Measurements from ENCODE around the gene LPGAT1.
"Not testable (repeated sequence)": the region's sequence is repeated elsewhere in the genome, so short reads cannot be mapped to it uniquely, and the experiment has no call there.

Gene LPGAT1

GRCh38 chr1:211830328-211831142 is at the start of gene LPGAT1:
LPGAT1 (minus strand) TSS chr1:211830763; CDS start chr1:211829296, 1,467 bp downstream.
- Histone ChIP-seq H3K27ac (ENCODE audit: low read depth, low read length) (no peak within 1 kb of the TSS), H3K36me3 (ENCODE audit: control insufficient read depth in 1 of 2, insufficient read depth in 2 of 2, low read length in 2 of 2) (no peaks in the 10 kb centered on the region), H3K4me1 (ENCODE audit: control insufficient read depth in 1 of 2, insufficient read depth in 2 of 2, low read length in 2 of 2) (peaks cover 22 to 23% of the 10 kb centered on the region in 2 donors), H3K9me3 (ENCODE audit: control insufficient read depth in 1 of 2, low read length in 2 of 2) (no peaks in the 10 kb centered on the region), H3K9ac (ENCODE audit: low read depth in 1 of 2, low read length in 2 of 2) (peak within 1 kb of the TSS; percentile 76 to 96), H3K4me3 (ENCODE audit: low read depth in 1 of 2, low read length in 2 of 2) (peak within 1 kb of the TSS; percentile 89 to 91), H3K27me3 (ENCODE audit: control insufficient read depth in 1 of 2, insufficient read depth in 2 of 2, low read length in 2 of 2) (no peaks in the 10 kb centered on the region)

- no peak overlapping the region for H3K9ac ChIP-seq (ENCODE audit: low read depth in 1 of 2, low read length in 2 of 2)
- H3K27me3 ChIP-seq (ENCODE audit: control insufficient read depth in 1 of 2, insufficient read depth in 2 of 2, low read length in 2 of 2), result no peaks in the 10 kb centered on the region
- no peaks in the 10 kb centered on the region for H3K36me3 ChIP-seq (ENCODE audit: control insufficient read depth in 1 of 2, insufficient read depth in 2 of 2, low read length in 2 of 2)
- no peak overlapping the region for H3K4me3 ChIP-seq (ENCODE audit: low read depth in 1 of 2, low read length in 2 of 2)
- H3K27ac ChIP-seq (ENCODE audit: low read depth, low read length), result no peak overlapping the region
- no peaks in the 10 kb centered on the region for H3K9me3 ChIP-seq (ENCODE audit: control insufficient read depth in 1 of 2, low read length in 2 of 2)
- H3K4me1 ChIP-seq (ENCODE audit: control insufficient read depth in 1 of 2, insufficient read depth in 2 of 2, low read length in 2 of 2), result no peaks in the 10 kb centered on the region
Measured at GRCh38 chr1:211879475-211879874, 48.9 kb upstream of the LPGAT1 start.

GRCh38 chr1:211876851-211877590 is 46.5 kb upstream of the LPGAT1 start:
- H3K4me3 ChIP-seq (ENCODE audit: low read depth in 1 of 2, low read length in 2 of 2), result no peak overlapping the region

GRCh38 chr1:211875541-211875940 is 45.0 kb upstream of the LPGAT1 start:
- Histone ChIP-seq H3K36me3 (ENCODE audit: control insufficient read depth in 1 of 2, insufficient read depth in 2 of 2, low read length in 2 of 2) (no peaks in the 10 kb centered on the region), H3K4me1 (ENCODE audit: control insufficient read depth in 1 of 2, insufficient read depth in 2 of 2, low read length in 2 of 2) (no peaks in the 10 kb centered on the region), H3K9me3 (ENCODE audit: control insufficient read depth in 1 of 2, low read length in 2 of 2) (no peaks in the 10 kb centered on the region), H3K9ac (ENCODE audit: low read depth in 1 of 2, low read length in 2 of 2) (no peak overlapping the region), H3K4me3 (ENCODE audit: low read depth in 1 of 2, low read length in 2 of 2) (no peak overlapping the region), H3K27me3 (ENCODE audit: control insufficient read depth in 1 of 2, insufficient read depth in 2 of 2, low read length in 2 of 2) (no peaks in the 10 kb centered on the region), H3K27ac (ENCODE audit: low read depth, low read length) (no peak overlapping the region)

More at GRCh38 chr1:211876851-211877590, 46.5 kb upstream of the LPGAT1 start:
- Histone ChIP-seq H3K9me3 (ENCODE audit: control insufficient read depth in 1 of 2, low read length in 2 of 2) (no peaks in the 10 kb centered on the region), H3K27ac (ENCODE audit: low read depth, low read length) (no peak overlapping the region), H3K9ac (ENCODE audit: low read depth in 1 of 2, low read length in 2 of 2) (no peak overlapping the region), H3K4me1 (ENCODE audit: control insufficient read depth in 1 of 2, insufficient read depth in 2 of 2, low read length in 2 of 2) (no peaks in the 10 kb centered on the region), H3K36me3 (ENCODE audit: control insufficient read depth in 1 of 2, insufficient read depth in 2 of 2, low read length in 2 of 2) (no peaks in the 10 kb centered on the region), H3K27me3 (ENCODE audit: control insufficient read depth in 1 of 2, insufficient read depth in 2 of 2, low read length in 2 of 2) (no peaks in the 10 kb centered on the region)

GRCh38 chr1:211874521-211875347 is 44.2 kb upstream of the LPGAT1 start:
- Histone ChIP-seq H3K4me3 (ENCODE audit: low read depth in 1 of 2, low read length in 2 of 2) (no peak overlapping the region), H3K27ac (ENCODE audit: low read depth, low read length) (no peak overlapping the region), H3K36me3 (ENCODE audit: control insufficient read depth in 1 of 2, insufficient read depth in 2 of 2, low read length in 2 of 2) (no peaks in the 10 kb centered on the region), H3K4me1 (ENCODE audit: control insufficient read depth in 1 of 2, insufficient read depth in 2 of 2, low read length in 2 of 2) (no peaks in the 10 kb centered on the region), H3K9ac (ENCODE audit: low read depth in 1 of 2, low read length in 2 of 2) (no peak overlapping the region), H3K27me3 (ENCODE audit: control insufficient read depth in 1 of 2, insufficient read depth in 2 of 2, low read length in 2 of 2) (no peaks in the 10 kb centered on the region), H3K9me3 (ENCODE audit: control insufficient read depth in 1 of 2, low read length in 2 of 2) (no peaks in the 10 kb centered on the region)

GRCh38 chr1:211873731-211874130 is 43.2 kb upstream of the LPGAT1 start:
- H3K4me1 ChIP-seq (ENCODE audit: control insufficient read depth in 1 of 2, insufficient read depth in 2 of 2, low read length in 2 of 2); H3K27me3 ChIP-seq (ENCODE audit: control insufficient read depth in 1 of 2, insufficient read depth in 2 of 2, low read length in 2 of 2); H3K36me3 ChIP-seq (ENCODE audit: control insufficient read depth in 1 of 2, insufficient read depth in 2 of 2, low read length in 2 of 2); H3K9ac ChIP-seq (ENCODE audit: low read depth in 1 of 2, low read length in 2 of 2); H3K27ac ChIP-seq (ENCODE audit: low read depth, low read length); H3K4me3 ChIP-seq (ENCODE audit: low read depth in 1 of 2, low read length in 2 of 2); H3K9me3 ChIP-seq (ENCODE audit: control insufficient read depth in 1 of 2, low read length in 2 of 2): not testable (repeated sequence)

GRCh38 chr1:211870156-211870555 is 39.6 kb upstream of the LPGAT1 start:
- H3K4me1 ChIP-seq (ENCODE audit: control insufficient read depth in 1 of 2, insufficient read depth in 2 of 2, low read length in 2 of 2), result no peaks in the 10 kb centered on the region

GRCh38 chr1:211865180-211865579 is 34.6 kb upstream of the LPGAT1 start:
- H3K27me3 ChIP-seq (ENCODE audit: control insufficient read depth in 1 of 2, insufficient read depth in 2 of 2, low read length in 2 of 2), result no peaks in the 10 kb centered on the region
- no peaks in the 10 kb centered on the region for H3K36me3 ChIP-seq (ENCODE audit: control insufficient read depth in 1 of 2, insufficient read depth in 2 of 2, low read length in 2 of 2)
- H3K9me3 ChIP-seq (ENCODE audit: control insufficient read depth in 1 of 2, low read length in 2 of 2), result no peaks in the 10 kb centered on the region
- no peaks in the 10 kb centered on the region for H3K4me1 ChIP-seq (ENCODE audit: control insufficient read depth in 1 of 2, insufficient read depth in 2 of 2, low read length in 2 of 2)
- no peak overlapping the region for H3K4me3 ChIP-seq (ENCODE audit: low read depth in 1 of 2, low read length in 2 of 2)
- H3K27ac ChIP-seq (ENCODE audit: low read depth, low read length), result no peak overlapping the region
- no peak overlapping the region for H3K9ac ChIP-seq (ENCODE audit: low read depth in 1 of 2, low read length in 2 of 2)

More at GRCh38 chr1:211870156-211870555, 39.6 kb upstream of the LPGAT1 start:
- Histone ChIP-seq H3K27ac (ENCODE audit: low read depth, low read length) (no peak overlapping the region), H3K9me3 (ENCODE audit: control insufficient read depth in 1 of 2, low read length in 2 of 2) (no peaks in the 10 kb centered on the region), H3K9ac (ENCODE audit: low read depth in 1 of 2, low read length in 2 of 2) (no peak overlapping the region), H3K36me3 (ENCODE audit: control insufficient read depth in 1 of 2, insufficient read depth in 2 of 2, low read length in 2 of 2) (no peaks in the 10 kb centered on the region), H3K27me3 (ENCODE audit: control insufficient read depth in 1 of 2, insufficient read depth in 2 of 2, low read length in 2 of 2) (no peaks in the 10 kb centered on the region), H3K4me3 (ENCODE audit: low read depth in 1 of 2, low read length in 2 of 2) (no peak overlapping the region)

GRCh38 chr1:211859405-211859804 is 28.8 kb upstream of the LPGAT1 start:
- H3K9me3 ChIP-seq (ENCODE audit: control insufficient read depth in 1 of 2, low read length in 2 of 2), result peaks cover 0 to 7% of the 10 kb centered on the region in 2 donors
- H3K27me3 ChIP-seq (ENCODE audit: control insufficient read depth in 1 of 2, insufficient read depth in 2 of 2, low read length in 2 of 2), result no peaks in the 10 kb centered on the region
- no peak overlapping the region for H3K27ac ChIP-seq (ENCODE audit: low read depth, low read length)
- H3K36me3 ChIP-seq (ENCODE audit: control insufficient read depth in 1 of 2, insufficient read depth in 2 of 2, low read length in 2 of 2), result no peaks in the 10 kb centered on the region
- H3K4me1 ChIP-seq (ENCODE audit: control insufficient read depth in 1 of 2, insufficient read depth in 2 of 2, low read length in 2 of 2), result no peaks in the 10 kb centered on the region
- H3K4me3 ChIP-seq (ENCODE audit: low read depth in 1 of 2, low read length in 2 of 2), result no peak overlapping the region
- H3K9ac ChIP-seq (ENCODE audit: low read depth in 1 of 2, low read length in 2 of 2), result no peak overlapping the region

GRCh38 chr1:211851174-211851573 is 20.6 kb upstream of the LPGAT1 start:
- H3K27ac ChIP-seq (ENCODE audit: low read depth, low read length), result no peak overlapping the region
- no peak overlapping the region for H3K9ac ChIP-seq (ENCODE audit: low read depth in 1 of 2, low read length in 2 of 2)
- H3K36me3 ChIP-seq (ENCODE audit: control insufficient read depth in 1 of 2, insufficient read depth in 2 of 2, low read length in 2 of 2), result no peaks in the 10 kb centered on the region
- no peaks in the 10 kb centered on the region for H3K27me3 ChIP-seq (ENCODE audit: control insufficient read depth in 1 of 2, insufficient read depth in 2 of 2, low read length in 2 of 2)
- no peaks in the 10 kb centered on the region for H3K9me3 ChIP-seq (ENCODE audit: control insufficient read depth in 1 of 2, low read length in 2 of 2)
- H3K4me1 ChIP-seq (ENCODE audit: control insufficient read depth in 1 of 2, insufficient read depth in 2 of 2, low read length in 2 of 2), result no peaks in the 10 kb centered on the region
- H3K4me3 ChIP-seq (ENCODE audit: low read depth in 1 of 2, low read length in 2 of 2), result no peak overlapping the region
